Loucy (cell line): ENCODE results near the gene EEF1A2.

ENCODE experiments used
- H2AFZ ChIP-seq: fragments of 200-600 bp; sonication (generic); 2 replicates; pipeline ENCODE4 v1.6.0; 2016; ENCODE audit warnings: antibody characterized with exemption, mild to moderate bottlenecking, low read length, moderate library complexity
- H3F3A ChIP-seq: fragments of 200-600 bp; 2 replicates; pipeline ENCODE4 v1.6.0; 2016; ENCODE audit warnings: antibody characterized with exemption, low read depth, mild to moderate bottlenecking
- H3K27me3 ChIP-seq: fragments of 200-600 bp; sonication (generic); 2 replicates; pipeline ENCODE4 v1.6.1; 2014; ENCODE audit warnings: low read length, mild to moderate bottlenecking; ENCODE audit not compliant: insufficient read depth, poor library complexity, severe bottlenecking
- H3K36me3 ChIP-seq: fragments of 200-600 bp; sonication (generic); 2 replicates; pipeline ENCODE4 v1.6.1; 2016; ENCODE audit warnings: low read length; ENCODE audit not compliant: insufficient read depth
- H3K4me1 ChIP-seq: fragments of 200-600 bp; sonication (generic); 2 replicates; pipeline ENCODE4 v1.5.1; 2014; ENCODE audit warnings: low read length, mild to moderate bottlenecking; ENCODE audit not compliant: insufficient read depth, poor library complexity, severe bottlenecking
- H3K4me2 ChIP-seq: fragments of 200-600 bp; sonication (generic); 2 replicates; pipeline ENCODE4 v1.6.0; 2014; ENCODE audit warnings: antibody characterized with exemption, low read length, low read depth, mild to moderate bottlenecking; ENCODE audit not compliant: poor library complexity, severe bottlenecking
- H3K4me3 ChIP-seq: fragments of 200-600 bp; sonication (generic); 2 replicates; pipeline ENCODE4 v1.5.1; 2014; ENCODE audit warnings: low read length, mild to moderate bottlenecking, mixed read lengths; ENCODE audit not compliant: poor library complexity, severe bottlenecking
- H3K79me2 ChIP-seq: fragments of 200-600 bp; sonication (generic); 2 replicates; pipeline ENCODE4 v1.6.1; 2014; ENCODE audit warnings: low read length; ENCODE audit not compliant: insufficient read depth
- H3K9ac ChIP-seq: fragments of 200-600 bp; sonication (generic); 2 replicates; pipeline ENCODE4 v1.6.0; 2014; ENCODE audit warnings: mild to moderate bottlenecking, low read depth, low read length, moderate library complexity; ENCODE audit not compliant: poor library complexity, severe bottlenecking
- H3K9me2 ChIP-seq: fragments of 200-600 bp; sonication (generic); replicated peaks from 2 replicates; pipeline ENCODE4 v1.6.1; 2016; ENCODE audit warnings: low read depth, low read length, mixed read lengths
- H3K9me3 ChIP-seq: fragments of 200-600 bp; sonication (generic); 2 replicates; pipeline ENCODE4 v1.6.1; 2014; ENCODE audit warnings: mild to moderate bottlenecking, antibody characterized with exemption, low read length, low read depth; ENCODE audit not compliant: insufficient read depth
- H4K20me1 ChIP-seq: fragments of 200-600 bp; sonication (generic); 2 replicates; pipeline ENCODE4 v1.6.0; 2014; ENCODE audit warnings: antibody characterized with exemption, low read length, mild to moderate bottlenecking; ENCODE audit not compliant: insufficient read depth, poor library complexity, severe bottlenecking
- CTCF ChIP-seq: fragments of 200-600 bp; sonication (generic); conservative IDR thresholded peaks from 2 replicates; pipeline ENCODE4 v1.5.1; 2014; ENCODE audit warnings: mild to moderate bottlenecking, antibody characterized with exemption, low read length
- EZH2phosphoT487 ChIP-seq: fragments of 200-600 bp; IDR thresholded peaks from 2 replicates; pipeline ENCODE4 v1.6.1; 2018; ENCODE audit warnings: antibody characterized with exemption, mild to moderate bottlenecking, moderate library complexity, borderline replicate concordance

The EEF1A2 gene

DNA sequence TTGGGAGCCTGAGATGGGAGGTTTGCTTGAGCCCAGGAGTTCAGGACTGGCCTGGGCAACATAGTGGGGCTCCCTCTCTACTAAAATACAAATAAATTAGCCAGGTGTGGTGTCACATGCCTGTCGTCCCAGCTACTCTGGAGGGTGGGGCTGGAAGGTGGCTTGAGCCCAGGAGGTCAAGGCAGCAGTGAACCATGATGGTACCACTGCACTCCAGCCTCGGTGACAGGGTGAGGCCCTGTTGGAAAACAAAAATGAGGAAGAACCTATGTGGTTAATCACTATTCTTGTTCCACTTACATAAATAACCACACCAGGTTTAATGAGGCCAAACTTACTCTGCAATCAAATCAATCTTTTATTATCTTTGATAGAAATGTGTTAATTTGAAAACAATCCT is 27.1 kb upstream of the EEF1A2 start:
- Histone ChIP-seq H3K79me2 (peaks cover 25% of the 10 kb centered on the region), H4K20me1 (peaks cover 27% of the 10 kb centered on the region)

DNA sequence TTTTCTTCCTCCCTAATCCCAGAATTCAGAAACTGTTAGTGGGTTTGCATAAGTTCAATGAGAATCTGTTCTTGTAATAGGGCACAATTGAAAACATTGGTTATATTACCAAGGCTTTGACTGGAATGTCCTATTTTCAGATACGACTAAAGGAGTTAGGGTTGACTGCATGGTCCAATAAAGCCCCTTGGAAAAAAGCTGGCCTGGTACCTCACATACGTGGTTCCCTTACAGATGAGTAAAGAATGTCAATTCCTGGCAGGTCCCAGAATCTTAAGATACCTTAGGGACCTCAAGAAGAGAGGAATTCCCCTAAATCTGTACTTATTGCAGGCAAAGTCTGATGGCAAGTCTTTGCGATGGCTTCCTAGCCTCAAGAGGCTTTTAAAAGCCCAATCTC is 26.3 kb upstream of the EEF1A2 start:
- peaks cover 26% of the 10 kb centered on the region for H3K79me2 ChIP-seq
- no peaks in the 10 kb centered on the region for H3K9me2 ChIP-seq
- TF ChIP-seq CTCF (no peak), EZH2phosphoT487 (no peak)
- H3K4me1 ChIP-seq: peaks cover 10% of the 10 kb centered on the region
- no peaks in the 10 kb centered on the region; the same call in 1 of the 2 replicates for H3K36me3 ChIP-seq
- H3F3A ChIP-seq: 0 out of 2 replicates have a peak, but pooled peaks cover 3% of the 10 kb centered on the region
- no peaks in the 10 kb centered on the region for H3K9me3 ChIP-seq
- no peak overlapping the region for H3K4me3 ChIP-seq
- H2AFZ ChIP-seq: no peak overlapping the region
- H4K20me1 ChIP-seq: peaks cover 27% of the 10 kb centered on the region
- no peak overlapping the region for H3K9ac ChIP-seq
- no peak overlapping the region for H3K4me2 ChIP-seq
- no peaks in the 10 kb centered on the region for H3K27me3 ChIP-seq

More for the DNA sequence above, 27.1 kb upstream of the EEF1A2 start:
- 0 out of 2 replicates have a peak, but pooled peaks cover 3% of the 10 kb centered on the region for H3F3A ChIP-seq
- H3K9ac ChIP-seq: no peak overlapping the region
- H3K27me3 ChIP-seq: no peaks in the 10 kb centered on the region
- H3K9me2 ChIP-seq: no peaks in the 10 kb centered on the region
- no peaks in the 10 kb centered on the region for H3K9me3 ChIP-seq
- TF ChIP-seq CTCF (no peak), EZH2phosphoT487 (no peak)
- no peaks in the 10 kb centered on the region; the same call in 1 of the 2 replicates for H3K36me3 ChIP-seq
- peaks cover 8% of the 10 kb centered on the region for H3K4me1 ChIP-seq
- no peak overlapping the region for H3K4me3 ChIP-seq
- no peak overlapping the region for H2AFZ ChIP-seq
- no peak overlapping the region for H3K4me2 ChIP-seq

- H3K79me2 ChIP-seq: peaks cover 26% of the 10 kb centered on the region
- 0 out of 2 replicates have a peak, but pooled peaks cover 3% of the 10 kb centered on the region for H3F3A ChIP-seq
- H2AFZ ChIP-seq: no peak overlapping the region
- peak overlapping the region; percentile 97 for H3K4me2 ChIP-seq
- no peaks in the 10 kb centered on the region; the same call in 1 of the 2 replicates for H3K36me3 ChIP-seq
- H3K9ac ChIP-seq: no peak overlapping the region
- H3K4me1 ChIP-seq: peaks cover 27% of the 10 kb centered on the region
- H4K20me1 ChIP-seq: peaks cover 27% of the 10 kb centered on the region
- H3K9me3 ChIP-seq: no peaks in the 10 kb centered on the region
- H3K4me3 ChIP-seq: no peak overlapping the region
- TF ChIP-seq EZH2phosphoT487: no peak
- no peaks in the 10 kb centered on the region for H3K27me3 ChIP-seq
- H3K9me2 ChIP-seq: no peaks in the 10 kb centered on the region
These were observed 24.2 kb upstream of the EEF1A2 start for GRCh38 chr20:63522981-63523611.
